ENCODE measurements around the gene STXBP5. TPM values are rescaled to one million over a fixed set of nuclear protein-coding genes. Genes with fewer than 3 reads are reported as not detected.

Gene STXBP5
- total RNA-seq, 2 donors from 2014 or later, result 56.8 to 72.5 TPM

- no peaks in the 10 kb centered on the region for H3K27me3 Mint-ChIP-seq
- H3K27ac Mint-ChIP-seq, result peak overlapping the region; percentile 92 to 98
- peaks cover 52 to 59% of the 10 kb centered on the region in 2 donors for H3K4me1 Mint-ChIP-seq (ENCODE audit: low read depth in 2 of 2)
- H3K9me3 Mint-ChIP-seq, result no peaks in the 10 kb centered on the region
- DNase-seq (ENCODE audit: low spot score) (no peak), ATAC-seq (no peak)
- H3K4me3 Mint-ChIP-seq, result peak overlapping the region; percentile 58
- peaks cover 18% of the 10 kb centered on the region for H3K36me3 Mint-ChIP-seq
Measured at GRCh38 chr6:147285087-147285855, 81.1 kb downstream of the STXBP5 start.

GRCh38 chr6:147287869-147288271, 83.7 kb downstream of the STXBP5 start:
- Mint-ChIP-seq H3K27ac (peak overlapping the region; percentile 39 to 89), H3K27me3 (no peaks in the 10 kb centered on the region), H3K36me3 (peaks cover 8% of the 10 kb centered on the region), H3K4me1 (ENCODE audit: low read depth in 2 of 2) (peaks cover 37 to 43% of the 10 kb centered on the region in 2 donors), H3K4me3 (peak overlapping the region; percentile 25), H3K9me3 (no peaks in the 10 kb centered on the region)
- DNase-seq (ENCODE audit: low spot score) (no peak), ATAC-seq (no peak)

- Mint-ChIP-seq H3K4me1 (ENCODE audit: low read depth in 2 of 2) (peaks cover 24 to 25% of the 10 kb centered on the region in 2 donors), H3K36me3 (peaks cover 66% of the 10 kb centered on the region), H3K27me3 (no peaks in the 10 kb centered on the region), H3K4me3 (peak overlapping the region; percentile 52), H3K27ac (peak overlapping the region; percentile 15 to 52), H3K9me3 (peaks cover 17% of the 10 kb centered on the region)
- DNase-seq (ENCODE audit: low spot score), result no peak
- ATAC-seq, result no peak
Measured at GRCh38 chr6:147297124-147297523, 92.9 kb downstream of the STXBP5 start.

DNA sequence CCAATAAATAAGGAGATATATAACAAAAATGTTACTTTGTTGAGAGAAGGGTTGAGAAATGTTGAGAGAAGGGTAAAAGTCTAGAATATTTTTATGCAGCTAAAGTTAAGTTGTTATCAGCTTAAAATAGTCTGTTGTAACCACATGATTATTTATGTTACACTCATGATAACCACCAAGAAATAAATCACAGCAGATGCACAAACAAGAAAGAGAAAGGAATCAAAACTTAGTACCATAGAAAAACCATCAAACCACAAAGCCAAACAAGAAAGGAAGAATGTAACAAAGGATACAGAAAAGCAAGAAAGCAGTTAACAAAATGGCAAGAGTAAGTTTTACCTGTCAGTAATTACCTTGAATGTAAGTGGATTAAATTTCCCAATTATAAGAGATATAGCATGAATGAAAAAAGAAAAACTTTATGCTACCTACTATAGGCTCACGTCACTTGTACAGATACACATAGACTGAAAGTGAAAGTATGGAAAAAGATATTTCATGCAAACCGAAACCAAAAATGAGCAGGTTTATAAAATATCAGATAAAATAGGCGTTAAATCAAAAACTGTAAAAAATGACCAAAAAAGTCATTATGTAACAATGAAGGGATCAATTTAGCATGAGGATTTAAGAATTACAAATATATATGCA, 93.6 kb downstream of the STXBP5 start:
- H3K4me1 Mint-ChIP-seq (ENCODE audit: low read depth in 2 of 2), result peaks cover 24 to 25% of the 10 kb centered on the region in 2 donors
- H3K36me3 Mint-ChIP-seq, result peaks cover 69% of the 10 kb centered on the region
- ATAC-seq (peak in 1 of 2 donors; percentile 55), DNase-seq (ENCODE audit: low spot score) (no peak)
- H3K4me3 Mint-ChIP-seq, result peak overlapping the region; percentile 52
- peaks cover 19% of the 10 kb centered on the region for H3K9me3 Mint-ChIP-seq
- H3K27ac Mint-ChIP-seq, result peak overlapping the region; percentile 15 to 52
- no peaks in the 10 kb centered on the region for H3K27me3 Mint-ChIP-seq

DNA sequence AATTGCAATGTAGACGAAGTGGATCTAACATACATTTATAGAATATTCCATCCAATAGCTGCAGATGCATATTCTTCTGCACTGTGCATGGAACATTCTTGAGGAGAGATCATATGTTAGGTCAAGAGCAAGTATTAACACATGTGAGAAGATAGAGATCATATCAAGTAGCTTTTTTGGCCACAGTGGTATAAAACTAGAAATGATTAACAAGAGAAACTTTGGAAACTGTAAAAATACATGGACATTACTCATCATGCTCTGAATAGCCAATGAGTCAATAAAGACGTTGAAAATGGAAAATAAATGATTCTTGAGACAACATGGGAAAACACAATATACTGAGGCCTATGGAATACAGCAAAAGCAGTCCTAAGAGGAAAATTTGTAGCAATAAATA, 94.2 kb downstream of the STXBP5 start:
- Mint-ChIP-seq H3K36me3 (peaks cover 67% of the 10 kb centered on the region), H3K9me3 (peaks cover 22% of the 10 kb centered on the region), H3K4me1 (ENCODE audit: low read depth in 2 of 2) (peaks cover 24% of the 10 kb centered on the region in 2 donors), H3K27me3 (no peaks in the 10 kb centered on the region), H3K27ac (peak overlapping the region; percentile 15 to 52), H3K4me3 (peak overlapping the region; percentile 52)
- ATAC-seq, result no peak
- DNase-seq (ENCODE audit: low spot score), result no peak

- no peak for ATAC-seq
Measured at GRCh38 chr6:147299035-147299434, 94.8 kb downstream of the STXBP5 start.

GRCh38 chr6:147301070-147301469, 96.9 kb downstream of the STXBP5 start:
- peaks cover 26% of the 10 kb centered on the region in 2 donors for H3K4me1 Mint-ChIP-seq (ENCODE audit: low read depth in 2 of 2)
- DNase-seq (ENCODE audit: low spot score) (no peak), ATAC-seq (no peak)
- peaks cover 26% of the 10 kb centered on the region for H3K9me3 Mint-ChIP-seq
- H3K4me3 Mint-ChIP-seq, result no peak overlapping the region
- peaks cover 60% of the 10 kb centered on the region for H3K36me3 Mint-ChIP-seq
- no peak overlapping the region for H3K27ac Mint-ChIP-seq
- H3K27me3 Mint-ChIP-seq, result no peaks in the 10 kb centered on the region

More at GRCh38 chr6:147299035-147299434, 94.8 kb downstream of the STXBP5 start:
- DNase-seq (ENCODE audit: low spot score), result no peak
- Mint-ChIP-seq H3K4me3 (no peak overlapping the region), H3K36me3 (peaks cover 70% of the 10 kb centered on the region), H3K27me3 (no peaks in the 10 kb centered on the region), H3K4me1 (ENCODE audit: low read depth in 2 of 2) (peaks cover 24 to 26% of the 10 kb centered on the region in 2 donors), H3K9me3 (peaks cover 26% of the 10 kb centered on the region), H3K27ac (no peak overlapping the region)

DNA sequence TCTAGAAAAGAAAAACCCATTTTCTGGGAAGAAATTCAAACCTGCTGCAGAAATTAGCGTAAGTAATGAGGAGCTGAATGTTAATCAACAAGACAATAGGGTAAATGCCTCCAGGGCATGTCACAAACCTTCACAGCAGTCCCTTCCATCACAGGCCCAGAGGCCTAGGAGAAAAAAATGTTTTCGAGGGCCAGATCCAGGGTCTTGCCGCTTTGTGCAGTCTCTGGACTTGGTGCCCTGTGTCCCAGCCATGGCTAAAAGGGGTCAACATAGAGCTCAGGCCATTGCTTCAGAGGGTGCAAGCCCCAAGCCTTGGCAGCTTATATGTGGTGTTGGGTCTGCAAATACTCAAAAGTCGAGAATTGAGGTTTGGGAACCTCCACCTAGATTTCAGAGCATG, 99.8 kb downstream of the STXBP5 start:
- H3K36me3 Mint-ChIP-seq, result peaks cover 34% of the 10 kb centered on the region
- peak overlapping the region in 1 of 2 donors; percentile 24 for H3K27ac Mint-ChIP-seq
- H3K9me3 Mint-ChIP-seq, result peaks cover 11% of the 10 kb centered on the region
- H3K27me3 Mint-ChIP-seq, result no peaks in the 10 kb centered on the region
- no peak for DNase-seq (ENCODE audit: low spot score)
- H3K4me3 Mint-ChIP-seq, result no peak overlapping the region
- no peak for ATAC-seq
- peaks cover 5 to 7% of the 10 kb centered on the region in 2 donors for H3K4me1 Mint-ChIP-seq (ENCODE audit: low read depth in 2 of 2)

DNA sequence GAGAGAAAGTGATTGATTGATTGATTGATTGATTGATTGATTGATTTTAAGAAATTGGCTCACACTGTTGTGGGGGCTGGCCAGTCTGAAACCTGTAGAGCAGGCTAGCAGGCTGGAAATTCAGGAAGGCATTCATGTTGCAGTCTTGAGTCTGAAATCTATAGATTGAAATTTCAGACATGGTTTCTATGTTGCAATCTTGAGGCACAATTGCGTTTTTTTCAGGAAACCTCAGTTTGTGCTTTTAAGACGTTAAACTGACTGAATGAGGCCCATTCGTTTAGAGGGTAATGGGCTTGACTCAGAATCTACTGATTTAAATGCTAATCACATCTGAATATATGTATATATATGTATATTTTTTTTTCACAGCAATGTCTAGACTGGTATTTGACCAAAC, 106.3 kb downstream of the STXBP5 start:
- ATAC-seq, result no peak
- Mint-ChIP-seq H3K4me3 (no peak overlapping the region), H3K27ac (no peak overlapping the region), H3K9me3 (no peaks in the 10 kb centered on the region), H3K36me3 (peaks cover 12% of the 10 kb centered on the region), H3K4me1 (ENCODE audit: low read depth in 2 of 2) (peaks cover 8% of the 10 kb centered on the region in 2 donors), H3K27me3 (no peaks in the 10 kb centered on the region)
- DNase-seq (ENCODE audit: low spot score), result no peak

DNA sequence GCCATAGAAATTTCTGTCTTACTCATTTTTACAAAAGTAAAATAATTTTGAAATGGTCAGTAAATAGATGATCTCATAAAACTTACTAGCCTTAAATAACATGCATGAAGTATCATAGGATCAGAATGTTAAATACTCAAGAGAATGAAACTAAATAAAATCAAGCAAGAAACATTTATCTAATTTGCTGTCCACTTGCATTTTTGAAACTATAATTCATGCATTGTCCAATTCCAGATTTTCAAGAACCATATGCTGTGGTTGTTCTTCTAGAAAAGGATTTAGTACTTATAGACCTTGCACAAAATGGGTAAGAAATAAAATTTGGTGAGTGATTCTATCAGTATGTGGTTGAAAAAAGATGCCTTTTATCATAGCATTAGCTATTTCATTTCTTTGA, 107.0 kb downstream of the STXBP5 start:
- H3K4me1 Mint-ChIP-seq (ENCODE audit: low read depth in 2 of 2), result peaks cover 4 to 10% of the 10 kb centered on the region in 2 donors
- no peaks in the 10 kb centered on the region for H3K27me3 Mint-ChIP-seq
- no peak overlapping the region for H3K27ac Mint-ChIP-seq
- peaks cover 19% of the 10 kb centered on the region for H3K36me3 Mint-ChIP-seq
- H3K4me3 Mint-ChIP-seq, result no peak overlapping the region
- no peaks in the 10 kb centered on the region for H3K9me3 Mint-ChIP-seq
- DNase-seq (ENCODE audit: low spot score) (no peak), ATAC-seq (no peak)

GRCh38 chr6:147321260-147321659, 117.0 kb downstream of the STXBP5 start:
- DNase-seq (ENCODE audit: low spot score) (no peak), ATAC-seq (no peak)
- peaks cover 36 to 48% of the 10 kb centered on the region in 2 donors for H3K4me1 Mint-ChIP-seq (ENCODE audit: low read depth in 2 of 2)
- H3K36me3 Mint-ChIP-seq, result peaks cover 33% of the 10 kb centered on the region
- peak overlapping the region; percentile 95 to 100 for H3K27ac Mint-ChIP-seq
- H3K4me3 Mint-ChIP-seq, result peak overlapping the region; percentile 96
- no peaks in the 10 kb centered on the region for H3K9me3 Mint-ChIP-seq
- H3K27me3 Mint-ChIP-seq, result no peaks in the 10 kb centered on the region

DNA sequence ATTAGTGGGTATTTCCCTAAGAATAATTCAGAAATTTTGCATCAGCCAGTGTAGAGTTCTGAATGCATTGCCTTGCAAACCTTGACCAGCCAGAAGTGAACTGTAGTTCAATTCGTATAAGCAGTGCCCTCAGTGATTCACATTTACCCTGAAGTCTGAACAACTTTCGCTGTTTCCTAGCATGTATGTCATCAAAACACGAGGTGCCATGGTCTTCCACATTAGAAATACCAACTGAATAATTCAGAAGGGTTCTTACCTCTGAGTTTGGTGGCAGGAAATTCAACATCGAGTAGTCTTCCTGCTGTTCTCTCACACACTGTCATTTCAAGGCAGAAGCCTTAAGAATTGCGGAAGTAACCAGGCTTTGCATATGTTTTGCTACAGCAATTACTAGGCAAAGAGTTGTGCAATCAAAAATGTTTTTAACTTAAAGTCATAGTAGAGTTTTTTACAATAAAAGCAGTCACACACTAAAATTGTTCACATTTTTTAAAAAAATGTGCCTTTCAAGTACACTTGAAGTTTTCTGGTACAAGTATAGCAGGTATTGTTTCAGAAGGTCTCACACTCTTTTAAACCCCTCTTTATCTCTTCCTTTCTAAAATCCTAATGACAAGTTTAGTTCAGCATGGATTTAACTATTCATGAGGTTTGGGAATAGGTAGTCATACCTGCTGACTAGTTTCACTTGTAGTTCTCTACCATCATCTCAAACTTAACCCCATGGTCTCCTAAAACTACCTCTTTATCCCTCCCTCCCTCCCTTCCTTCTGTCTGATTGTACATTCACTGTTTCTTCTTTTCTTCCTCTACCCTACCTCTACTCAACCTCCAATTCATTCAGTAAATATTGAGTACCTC, 118.3 kb downstream of the STXBP5 start:
- Mint-ChIP-seq H3K27ac (peak overlapping the region; percentile 95 to 100), H3K4me3 (peak overlapping the region; percentile 96), H3K36me3 (peaks cover 29% of the 10 kb centered on the region), H3K9me3 (no peaks in the 10 kb centered on the region), H3K27me3 (no peaks in the 10 kb centered on the region), H3K4me1 (ENCODE audit: low read depth in 2 of 2) (peaks cover 29 to 39% of the 10 kb centered on the region in 2 donors)
- ATAC-seq, result peak; percentile 96
- peak; percentile 76 for DNase-seq (ENCODE audit: low spot score)

- Mint-ChIP-seq H3K36me3 (peaks cover 31% of the 10 kb centered on the region), H3K27me3 (no peaks in the 10 kb centered on the region), H3K9me3 (no peaks in the 10 kb centered on the region), H3K27ac (no peak overlapping the region), H3K4me3 (no peak overlapping the region), H3K4me1 (ENCODE audit: low read depth in 2 of 2) (peaks cover 27 to 32% of the 10 kb centered on the region in 2 donors)
- DNase-seq (ENCODE audit: low spot score) (no peak), ATAC-seq (no peak)
Measured at GRCh38 chr6:147325557-147325956, 121.3 kb downstream of the STXBP5 start.

All from natural killer cell treated with Interleukin-12 subunit alpha and Interleukin-12 subunit beta and Interleukin-15 and Interleukin-18, amount 100 ng/mL, for 72 hours (primary cell).